ENCODE results near the gene TMEM51.

DNA sequence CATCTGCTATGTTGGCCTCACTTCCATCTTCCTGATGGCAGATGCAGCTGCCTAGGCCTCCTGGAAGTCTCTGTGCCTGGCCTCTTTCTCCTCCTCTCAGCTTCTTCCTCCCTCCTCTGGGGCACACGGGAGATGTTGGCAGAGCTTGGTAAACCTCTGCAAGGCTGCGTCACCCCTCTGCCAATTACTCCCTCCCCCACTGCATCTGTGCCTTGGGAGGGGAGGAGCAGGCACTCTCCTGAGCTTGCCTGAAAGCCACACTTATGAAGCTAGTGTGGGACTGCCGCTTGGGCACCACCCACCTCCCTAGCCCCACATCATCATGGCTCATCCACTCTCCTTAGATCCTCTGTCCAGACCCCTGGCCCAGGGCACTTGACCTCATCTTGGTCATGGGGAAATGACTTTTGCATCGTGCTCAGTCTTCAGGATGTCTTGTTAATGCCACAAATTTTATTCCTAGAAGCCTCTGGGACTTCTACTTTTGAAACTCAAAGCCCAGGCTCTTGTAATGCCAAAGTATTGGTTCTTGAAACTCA lies 7.3 kb upstream of the TMEM51 start:
- TF ChIP-seq, protein P1, sequence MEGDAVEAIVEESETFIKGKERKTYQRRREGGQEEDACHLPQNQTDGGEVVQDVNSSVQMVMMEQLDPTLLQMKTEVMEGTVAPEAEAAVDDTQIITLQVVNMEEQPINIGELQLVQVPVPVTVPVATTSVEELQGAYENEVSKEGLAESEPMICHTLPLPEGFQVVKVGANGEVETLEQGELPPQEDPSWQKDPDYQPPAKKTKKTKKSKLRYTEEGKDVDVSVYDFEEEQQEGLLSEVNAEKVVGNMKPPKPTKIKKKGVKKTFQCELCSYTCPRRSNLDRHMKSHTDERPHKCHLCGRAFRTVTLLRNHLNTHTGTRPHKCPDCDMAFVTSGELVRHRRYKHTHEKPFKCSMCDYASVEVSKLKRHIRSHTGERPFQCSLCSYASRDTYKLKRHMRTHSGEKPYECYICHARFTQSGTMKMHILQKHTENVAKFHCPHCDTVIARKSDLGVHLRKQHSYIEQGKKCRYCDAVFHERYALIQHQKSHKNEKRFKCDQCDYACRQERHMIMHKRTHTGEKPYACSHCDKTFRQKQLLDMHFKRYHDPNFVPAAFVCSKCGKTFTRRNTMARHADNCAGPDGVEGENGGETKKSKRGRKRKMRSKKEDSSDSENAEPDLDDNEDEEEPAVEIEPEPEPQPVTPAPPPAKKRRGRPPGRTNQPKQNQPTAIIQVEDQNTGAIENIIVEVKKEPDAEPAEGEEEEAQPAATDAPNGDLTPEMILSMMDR (IDR thresholded peaks at IDR 0.05; ENCODE audit: insufficient read depth, low read length, poor library complexity, severe bottlenecking), result no peak
- TF ChIP-seq EZH2phosphoT487 (conservative IDR thresholded peaks at IDR 0.05; ENCODE audit: low read length), result no peak
